ELR (cell line): ENCODE results near the gene KLHL6.
A peak's percentile ranks its signal among the peaks of the same experiment; 100 is the strongest.
"Not testable (repeated sequence)": the region's sequence is repeated elsewhere in the genome, so short reads cannot be mapped to it uniquely, and the experiment has no call there.

ENCODE experiments used
- DNase-seq: peaks from one replicate; pipeline ENCODE4 v3.0.0-alpha.2; 2015; ENCODE audit warnings: low read depth

The KLHL6 gene

GRCh38 chr3:183487016-183487415, 68.5 kb downstream of the KLHL6 start:
- no peak for DNase-seq

GRCh38 chr3:183486472-183486871, 69.0 kb downstream of the KLHL6 start:
- no peak for DNase-seq

GRCh38 chr3:183485585-183485984, 69.9 kb downstream of the KLHL6 start:
- no peak for DNase-seq

- DNase-seq = no peak
Observed at GRCh38 chr3:183485093-183485492, 70.4 kb downstream of the KLHL6 start.

- no peak for DNase-seq
Observed at GRCh38 chr3:183484431-183485075, 71.0 kb downstream of the KLHL6 start.

GRCh38 chr3:183481582-183481981, 73.9 kb downstream of the KLHL6 start:
- DNase-seq = peak; percentile 19

- no peak for DNase-seq
Observed at GRCh38 chr3:183478501-183478900, 77.0 kb downstream of the KLHL6 start.

GRCh38 chr3:183477801-183478456, 77.6 kb downstream of the KLHL6 start:
- DNase-seq = no peak

GRCh38 chr3:183475764-183476162, 79.7 kb downstream of the KLHL6 start:
- not testable (repeated sequence) for DNase-seq

GRCh38 chr3:183475016-183475763, 80.3 kb downstream of the KLHL6 start:
- DNase-seq = no peak

- DNase-seq = no peak
Observed at GRCh38 chr3:183473969-183474368, 81.5 kb downstream of the KLHL6 start.

- no peak for DNase-seq
Observed at GRCh38 chr3:183472155-183472554, 83.4 kb downstream of the KLHL6 start.

GRCh38 chr3:183468424-183468823, 87.1 kb downstream of the KLHL6 start:
- DNase-seq = no peak

GRCh38 chr3:183466575-183466974, 88.9 kb downstream of the KLHL6 start:
- no peak for DNase-seq

- DNase-seq = not testable (repeated sequence)
Observed at GRCh38 chr3:183465710-183466109, 89.8 kb downstream of the KLHL6 start.

GRCh38 chr3:183464480-183464879, 91.0 kb downstream of the KLHL6 start:
- DNase-seq = no peak

GRCh38 chr3:183460081-183461055, 95.1 kb downstream of the KLHL6 start:
- peak; percentile 17 for DNase-seq

GRCh38 chr3:183455089-183455488, 100.4 kb downstream of the KLHL6 start:
- DNase-seq = peak; percentile 69

- no peak for DNase-seq
Observed at GRCh38 chr3:183454064-183454463, 101.4 kb downstream of the KLHL6 start.

- DNase-seq = peak; percentile 19
Observed at GRCh38 chr3:183449791-183450190, 105.7 kb downstream of the KLHL6 start.

- peak; percentile 65 for DNase-seq
Observed at GRCh38 chr3:183449391-183449790, 106.1 kb downstream of the KLHL6 start.
